Stimulated activated CD4-positive, alpha-beta T cell treated with anti-CD3 and anti-CD28 coated beads, Interleukin-1b, Interleukin-23, amount 100 ng/mL, for 1 hour (primary cell): Measurements from ENCODE around the gene NRIP1.

Experiments used
- DNase-seq, 2 donors: peaks; one replicate each; pipeline ENCODE4 v3.0.0-alpha.2; 2020; ENCODE audit warnings: low read depth in 2 of 2

NRIP1 gene

DNA sequence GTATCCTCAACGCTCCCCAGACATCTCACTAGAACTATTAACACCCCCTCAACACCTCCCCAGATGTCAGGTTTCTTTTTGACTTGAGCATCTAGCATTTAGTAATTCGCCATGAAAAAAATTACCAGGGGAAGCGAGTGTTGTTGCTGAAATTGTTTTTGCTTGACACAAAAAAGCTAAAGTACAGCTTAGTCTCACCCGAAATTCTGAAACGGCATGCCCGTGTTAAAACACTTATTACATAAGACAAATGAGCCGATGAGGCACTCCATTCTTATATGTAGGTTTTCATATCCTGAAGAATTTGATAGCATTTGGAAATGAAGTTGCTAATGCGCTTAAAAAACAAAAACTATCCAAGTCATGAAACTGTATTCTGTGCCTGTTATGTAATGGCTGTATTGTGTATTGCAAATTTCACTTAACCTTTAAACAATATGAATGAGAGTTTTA lies 1.3 kb upstream of the NRIP1 start:
- DNase-seq: no peak

DNA sequence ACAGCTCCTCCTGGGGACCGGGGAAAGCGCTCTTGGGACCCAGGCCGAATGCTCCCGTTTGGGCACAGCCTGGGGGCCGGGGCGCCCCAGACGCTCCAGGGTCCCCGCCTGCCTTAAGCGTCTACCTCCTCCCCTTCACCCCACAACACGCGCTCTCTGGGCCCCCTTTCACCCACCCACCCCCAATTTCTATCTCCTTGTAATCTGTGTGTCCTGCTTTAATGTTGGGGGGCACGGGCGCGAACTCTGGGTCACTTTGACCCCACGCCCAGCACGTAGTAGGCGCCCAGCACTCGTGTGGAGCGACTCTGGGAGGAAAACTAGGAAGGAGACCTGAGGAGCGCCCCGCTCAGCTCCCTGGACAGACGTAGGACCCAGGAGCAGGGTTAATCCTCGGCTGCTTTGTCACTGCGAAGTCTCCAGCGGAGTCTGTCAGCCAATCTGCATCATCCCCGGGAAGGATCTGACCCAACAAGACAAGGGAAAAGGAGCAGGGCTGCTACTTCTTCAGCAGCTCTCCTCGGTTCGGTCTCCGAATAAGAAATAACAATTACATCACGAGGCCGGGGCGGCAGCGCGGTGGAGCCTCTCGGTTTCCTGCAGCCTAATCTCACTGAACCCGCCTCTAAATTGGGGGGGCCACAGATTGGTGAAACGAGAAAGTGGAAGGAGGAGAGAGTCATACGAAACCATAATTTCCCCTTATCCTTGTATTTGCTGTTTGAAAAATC lies 757 bp upstream of the NRIP1 start:
- peak; percentile 15 to 52 for DNase-seq

GRCh38 chr21:15063814-15064575 lies 805 bp downstream of the NRIP1 start:
- DNase-seq: no peak

DNA sequence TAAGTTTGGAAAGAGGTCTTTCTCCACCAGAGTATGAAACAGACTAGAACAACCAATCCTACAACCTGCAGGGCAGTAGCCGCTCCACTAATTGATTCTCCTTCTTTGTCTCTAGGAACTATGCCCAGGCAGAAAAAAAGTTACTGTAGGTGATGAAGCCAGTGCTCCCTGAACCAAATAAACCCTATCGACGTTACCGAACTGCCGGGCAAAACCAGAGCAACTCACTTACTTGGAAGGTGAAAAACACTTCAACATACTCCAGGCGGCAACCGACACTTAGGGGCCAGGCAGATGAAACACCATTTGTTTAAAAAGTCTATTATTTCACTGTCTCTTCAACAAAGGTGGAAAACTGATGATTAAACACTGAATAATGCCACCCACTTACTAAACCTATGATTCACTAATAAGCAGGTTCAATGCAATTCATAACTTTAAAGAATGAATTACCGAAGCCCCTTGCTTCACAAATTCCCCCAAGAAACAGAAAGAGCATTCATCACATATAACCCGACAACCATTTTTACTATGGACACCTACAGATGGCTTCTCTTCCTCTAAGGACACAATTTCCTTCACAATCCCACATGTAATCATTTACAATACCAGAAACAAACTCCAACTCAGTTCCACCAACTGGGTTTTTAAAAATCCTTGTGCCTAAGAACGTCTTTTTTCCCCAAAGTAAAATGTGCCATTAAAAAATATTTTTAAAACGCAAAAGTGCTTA lies 1.6 kb downstream of the NRIP1 start:
- DNase-seq: no peak

GRCh38 chr21:15062606-15062965 lies 2.2 kb downstream of the NRIP1 start:
- DNase-seq: no peak

DNA sequence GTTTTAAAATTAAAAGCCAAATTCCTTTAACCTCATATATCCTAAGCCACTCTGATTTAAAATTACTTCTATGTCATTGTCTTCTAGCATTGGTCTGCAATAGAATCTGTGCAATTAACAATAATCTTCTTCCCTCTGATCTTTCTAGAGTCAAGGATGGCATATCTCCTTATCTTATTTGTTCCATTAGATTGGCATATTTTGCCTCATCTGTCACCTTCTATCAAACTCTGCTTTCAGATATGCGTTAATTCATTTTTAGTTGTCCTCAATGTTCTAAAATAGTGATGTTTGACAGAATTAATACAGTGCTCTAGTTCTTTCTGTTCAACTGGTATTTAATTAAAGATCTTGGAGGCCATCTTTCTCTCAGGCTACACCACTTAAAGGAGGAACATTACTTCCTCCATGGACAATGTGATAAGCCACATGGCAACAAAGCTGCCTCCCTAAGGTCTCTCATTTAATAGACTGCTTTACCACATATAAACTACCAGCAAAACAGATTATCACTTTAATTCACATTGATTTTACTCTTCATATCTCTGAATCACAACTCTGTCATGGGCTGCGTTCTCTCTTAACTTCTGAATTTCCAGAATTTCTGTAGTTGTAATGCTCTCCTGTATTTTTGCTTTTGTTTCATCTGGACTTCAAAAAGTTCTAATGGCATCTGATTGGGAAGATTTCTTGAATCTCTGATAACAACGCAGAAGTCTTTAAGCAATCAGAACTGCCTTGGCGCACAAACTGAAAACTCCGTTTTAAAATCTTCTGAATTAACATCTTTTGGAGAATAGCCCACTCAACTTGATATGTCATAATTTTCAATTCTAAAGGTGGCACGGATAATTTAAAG lies 2.8 kb downstream of the NRIP1 start:
- DNase-seq: no peak

DNA sequence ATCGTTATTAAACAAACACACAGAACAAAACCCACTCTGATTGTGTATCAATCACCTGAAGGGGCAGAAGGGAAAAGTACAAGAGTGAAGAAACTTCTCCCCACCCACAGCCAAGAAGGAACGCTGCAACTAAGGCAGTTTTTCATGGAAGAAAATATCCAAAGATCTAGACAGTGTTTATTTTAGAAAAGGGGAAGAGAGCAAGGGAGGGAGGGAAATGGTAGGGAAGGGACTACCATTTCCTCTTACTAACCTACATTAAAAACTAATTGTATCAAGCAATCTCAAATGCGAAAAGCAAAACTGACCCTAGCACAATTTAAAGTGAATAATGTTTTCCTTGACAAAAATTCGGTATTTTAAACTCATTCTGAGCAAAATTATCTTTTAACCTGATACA lies 3.5 kb downstream of the NRIP1 start:
- DNase-seq: no peak

GRCh38 chr21:15060543-15061175 lies 4.1 kb downstream of the NRIP1 start:
- no peak for DNase-seq

- no peak for DNase-seq
Observed at GRCh38 chr21:15059397-15059796, 5.4 kb downstream of the NRIP1 start.

DNA sequence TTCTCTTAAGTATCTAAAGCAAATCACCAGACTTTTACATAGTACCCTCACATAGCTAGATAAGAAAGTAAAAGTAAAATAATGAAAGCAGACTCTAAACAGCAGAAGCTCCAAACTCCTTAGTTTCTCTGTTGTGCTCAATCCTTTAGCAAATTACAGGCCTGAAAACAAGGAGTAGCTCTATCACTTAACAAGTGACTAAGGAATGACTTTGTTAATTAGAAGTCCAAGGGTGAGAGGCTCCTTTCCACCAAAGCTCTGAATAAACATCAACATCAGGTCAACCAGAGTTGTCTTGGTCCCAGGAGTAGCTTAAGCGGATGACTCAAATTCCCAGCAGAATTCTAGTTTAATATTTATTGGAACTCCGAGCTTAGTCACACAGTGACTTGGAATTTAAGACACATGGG lies 5.9 kb downstream of the NRIP1 start:
- DNase-seq: no peak

GRCh38 chr21:15057285-15057684 lies 7.5 kb downstream of the NRIP1 start:
- DNase-seq: no peak

DNA sequence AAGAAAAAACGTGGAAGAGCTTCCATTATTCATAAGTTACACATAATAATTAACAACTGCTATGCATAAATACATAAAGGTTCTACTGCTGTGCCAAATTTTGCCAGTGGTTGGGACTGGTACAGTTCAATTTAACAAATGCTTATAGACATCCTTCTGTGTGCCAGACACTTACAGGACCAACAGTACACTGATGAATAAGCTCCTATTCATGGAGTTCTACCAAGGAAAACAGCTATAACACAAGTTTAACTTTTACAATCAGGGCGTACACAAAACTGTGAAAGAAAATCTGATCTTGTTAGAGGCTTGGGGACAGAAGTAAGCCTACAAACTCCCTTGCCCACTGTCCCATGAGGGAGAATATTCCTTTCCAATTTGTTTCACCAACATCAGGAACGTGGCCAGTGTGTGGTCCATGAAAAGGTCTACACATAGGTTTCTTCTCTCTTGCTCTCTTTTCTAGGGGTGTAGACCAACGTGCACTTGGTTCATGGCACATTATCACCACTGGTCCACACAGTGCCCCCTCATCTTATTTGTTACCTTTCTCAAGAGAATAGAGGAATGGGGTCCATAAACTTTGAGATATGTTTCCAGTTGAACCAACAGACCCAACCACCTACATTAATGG lies 10.1 kb downstream of the NRIP1 start:
- no peak for DNase-seq

- no peak for DNase-seq
Observed at GRCh38 chr21:15054089-15054488, 10.7 kb downstream of the NRIP1 start.

DNA sequence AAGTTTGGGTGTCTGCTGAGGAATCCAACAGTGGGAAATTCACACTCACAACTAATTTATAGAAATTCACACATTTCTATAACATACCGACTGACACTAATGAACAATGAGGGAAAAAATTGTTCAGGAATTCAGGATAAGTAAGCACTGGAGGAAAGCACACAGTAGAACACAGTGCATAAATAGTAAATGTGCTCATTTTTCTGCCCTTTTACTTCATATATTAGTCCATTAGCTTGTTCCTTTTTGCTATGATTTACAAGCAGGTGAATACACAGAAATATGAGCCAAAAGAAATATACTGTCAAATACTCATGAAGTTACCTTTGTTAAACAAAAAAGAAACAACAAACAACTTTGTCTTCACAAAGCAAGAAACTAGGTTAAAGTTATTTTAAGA lies 11.3 kb downstream of the NRIP1 start:
- DNase-seq: no peak

DNA sequence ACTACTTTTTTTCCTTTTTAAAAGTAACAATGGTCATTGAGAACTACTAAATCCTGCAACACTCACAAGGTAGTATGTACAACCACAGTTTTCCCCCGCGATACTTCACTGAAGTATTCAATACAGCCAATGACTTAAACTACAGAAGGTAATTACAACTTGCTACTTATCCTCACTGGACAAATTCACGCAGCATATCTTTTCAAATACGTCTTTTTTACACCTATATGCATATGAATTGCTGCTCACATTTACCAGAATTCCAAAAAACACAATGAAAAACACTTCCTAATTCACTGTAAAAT lies 12.4 kb downstream of the NRIP1 start:
- no peak for DNase-seq

GRCh38 chr21:15051644-15052458 lies 12.9 kb downstream of the NRIP1 start:
- DNase-seq: no peak

GRCh38 chr21:15050568-15051377 lies 14.0 kb downstream of the NRIP1 start:
- no peak for DNase-seq

DNA sequence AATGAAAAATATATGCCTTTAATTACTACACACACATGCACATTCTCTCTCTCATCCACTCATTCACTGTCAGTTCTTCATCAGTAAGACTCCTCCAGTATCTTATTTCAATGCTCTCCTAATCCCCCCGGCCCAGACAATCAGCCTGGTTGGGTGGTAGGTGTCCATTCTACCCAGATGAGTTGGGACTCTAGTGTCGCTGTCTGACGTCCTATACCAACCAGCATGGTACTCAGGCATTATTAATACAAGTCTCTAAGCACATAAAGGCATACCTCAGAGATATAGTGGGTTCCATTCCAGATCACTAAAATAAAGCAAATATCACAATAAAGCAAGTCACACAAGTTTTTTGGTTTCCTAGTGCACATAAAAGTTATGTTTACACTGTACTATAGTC lies 19.8 kb downstream of the NRIP1 start:
- DNase-seq: no peak

DNA sequence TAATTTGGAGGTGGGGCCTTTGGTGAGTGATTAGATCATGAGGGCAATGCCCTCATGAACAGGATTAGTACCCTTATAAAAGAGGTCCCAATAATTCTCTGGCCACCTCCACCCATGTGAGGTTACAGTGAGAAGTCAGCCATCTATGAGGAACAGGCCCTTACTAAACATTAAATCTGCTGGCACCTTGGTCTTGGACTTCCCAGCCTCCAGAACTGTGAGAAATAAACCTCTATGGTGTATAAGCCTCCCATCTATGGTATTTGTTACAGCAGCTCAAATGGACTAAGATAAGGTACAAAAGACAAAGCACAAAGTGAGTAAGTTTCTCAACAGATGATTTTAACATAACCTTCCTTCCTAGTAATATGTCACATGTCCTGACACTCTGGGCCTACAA lies 22.3 kb downstream of the NRIP1 start:
- DNase-seq: no peak
